OCI-LY3 (cell line): ENCODE measurements around the gene LPCAT1.

Experiments
- H2AFZ ChIP-seq: fragments of 200-600, 300-600 bp; shearing (Covaris generic); 2 replicates; pipeline ENCODE4 v1.6.0; 2014; ENCODE audit warnings: antibody characterized with exemption, low read depth, low read length
- H3K27ac ChIP-seq: fragments of 200-600, 300-600 bp; sonication (generic); 2 replicates; pipeline ENCODE4 v1.5.1; 2014; ENCODE audit warnings: mild to moderate bottlenecking, low read length, moderate library complexity, mixed read lengths
- H3K27me3 ChIP-seq: fragments of 200-600, 300-600 bp; sonication (generic); 2 replicates; pipeline ENCODE4 v1.6.1; 2014; ENCODE audit warnings: low read depth, low read length, mixed read lengths
- H3K36me3 ChIP-seq: fragments of 200-600, 300-600 bp; sonication (generic); replicated peaks from 2 replicates; pipeline ENCODE3; 2014; ENCODE audit warnings: low read depth, low read length, mixed read lengths
- H3K4me1 ChIP-seq: fragments of 300-600, 200-600 bp; sonication (generic); 2 replicates; pipeline ENCODE4 v1.6.1; 2014; ENCODE audit warnings: low read length, mixed read lengths
- H3K4me2 ChIP-seq: fragments of 200-600, 300-600 bp; sonication (generic); 2 replicates; pipeline ENCODE4 v1.6.1; 2014; ENCODE audit warnings: low read length, mixed read lengths
- H3K4me3 ChIP-seq: fragments of 300-600, 200-600 bp; sonication (generic); 2 replicates; pipeline ENCODE4 v1.5.1; 2014; ENCODE audit warnings: antibody characterized with exemption, mild to moderate bottlenecking, low read length, moderate library complexity
- H3K79me2 ChIP-seq: fragments of 300-600, 200-600 bp; shearing (Covaris generic); 2 replicates; pipeline ENCODE4 v1.6.1; 2014; ENCODE audit warnings: mild to moderate bottlenecking, low read length, mixed read lengths
- H3K9ac ChIP-seq: fragments of 300-600, 200-600 bp; shearing (Covaris generic); 2 replicates; pipeline ENCODE4 v1.6.0; 2014; ENCODE audit warnings: mild to moderate bottlenecking, low read length, moderate library complexity
- H3K9me3 ChIP-seq: fragments of 200-600, 300-600 bp; shearing (Covaris generic); 2 replicates; pipeline ENCODE4 v1.6.1; 2014; ENCODE audit warnings: low read length, mixed read lengths; ENCODE audit not compliant: insufficient read depth
- H4K20me1 ChIP-seq: fragments of 200-600, 300-600 bp; sonication (generic); 2 replicates; pipeline ENCODE4 v1.6.1; 2016; ENCODE audit warnings: low read length, mixed read lengths; ENCODE audit not compliant: insufficient read depth
- CTCF ChIP-seq: fragments of 200-600, 300-600 bp; sonication (generic); IDR thresholded peaks from 2 replicates; pipeline ENCODE4 v1.5.1; 2014; ENCODE audit warnings: antibody characterized with exemption, low read length, low read depth
- EZH2phosphoT487 ChIP-seq: fragments of 200-600 bp; shearing (Covaris generic); IDR thresholded peaks from 2 replicates; pipeline ENCODE4 v1.6.1; 2018; ENCODE audit warnings: antibody characterized with exemption, mixed run types, low read depth

LPCAT1 gene

GRCh38 chr5:1535646-1536045 is 11.9 kb upstream of the LPCAT1 start:
- Histone ChIP-seq H3K4me2 (peak overlapping the region; percentile 71), H3K36me3 (no peaks in the 10 kb centered on the region), H3K4me1 (peaks cover 36% of the 10 kb centered on the region), H3K27ac (peak overlapping the region; percentile 92), H3K4me3 (peak overlapping the region; percentile 60), H3K27me3 (no peaks in the 10 kb centered on the region), H3K9ac (peak overlapping the region; percentile 57), H3K79me2 (no peaks in the 10 kb centered on the region), H2AFZ (peak overlapping the region; percentile 62; the same call in 1 of the 2 replicates), H3K9me3 (no peaks in the 10 kb centered on the region), H4K20me1 (no peaks in the 10 kb centered on the region)
- TF ChIP-seq EZH2phosphoT487 (no peak), CTCF (no peak)

DNA sequence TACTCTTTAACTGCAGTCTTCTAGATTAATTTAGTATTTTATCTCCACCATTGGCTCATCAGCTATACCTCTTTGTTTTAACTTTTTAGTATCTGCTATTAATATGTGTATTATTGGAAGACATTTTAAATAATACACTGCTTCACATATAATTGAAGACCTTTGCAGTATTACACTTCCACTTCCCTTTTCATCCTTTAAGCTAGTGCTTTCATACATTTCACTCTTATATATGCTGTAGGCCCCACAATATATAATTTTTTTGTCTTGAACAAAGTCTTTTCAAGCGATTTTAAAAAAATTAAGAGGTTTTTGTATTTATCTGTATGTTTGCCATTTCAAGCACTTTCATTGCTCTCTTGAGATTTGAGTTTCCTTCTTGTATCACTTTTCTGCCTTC is 8.6 kb upstream of the LPCAT1 start:
- H3K36me3 ChIP-seq = no peaks in the 10 kb centered on the region
- no peaks in the 10 kb centered on the region for H4K20me1 ChIP-seq
- no peak overlapping the region for H3K4me2 ChIP-seq
- no peaks in the 10 kb centered on the region for H3K79me2 ChIP-seq
- no peak overlapping the region for H3K27ac ChIP-seq
- H3K9me3 ChIP-seq = no peaks in the 10 kb centered on the region
- no peak overlapping the region for H2AFZ ChIP-seq
- no peaks in the 10 kb centered on the region for H3K27me3 ChIP-seq
- no peak for TF ChIP-seq EZH2phosphoT487
- no peak overlapping the region for H3K4me3 ChIP-seq
- no peak overlapping the region for H3K9ac ChIP-seq
- H3K4me1 ChIP-seq = peaks cover 36% of the 10 kb centered on the region

DNA sequence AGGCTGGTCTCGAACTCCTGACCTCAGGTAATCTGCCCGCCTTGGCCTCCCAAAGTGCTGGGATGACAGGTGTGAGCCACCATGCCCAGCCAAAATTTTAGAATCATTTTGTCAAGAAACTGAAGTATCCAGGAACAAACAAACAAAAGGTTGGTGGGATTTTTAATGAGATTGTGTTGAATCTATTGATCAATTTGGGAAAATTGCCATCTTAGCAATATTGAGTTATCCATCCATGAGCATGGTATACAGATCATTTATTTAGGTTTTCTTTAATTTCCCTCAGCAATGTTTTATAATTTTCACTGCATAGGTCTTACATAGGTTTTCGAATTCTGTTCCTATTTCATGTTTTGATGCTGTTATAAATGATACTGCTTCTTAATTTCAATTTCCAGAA is 5.7 kb upstream of the LPCAT1 start:
- peaks cover 4% of the 10 kb centered on the region for H3K79me2 ChIP-seq
- H2AFZ ChIP-seq = no peak overlapping the region
- H3K27me3 ChIP-seq = no peaks in the 10 kb centered on the region
- H3K36me3 ChIP-seq = no peaks in the 10 kb centered on the region
- no peaks in the 10 kb centered on the region for H4K20me1 ChIP-seq
- no peak overlapping the region for H3K9ac ChIP-seq
- no peak overlapping the region for H3K4me3 ChIP-seq
- H3K27ac ChIP-seq = no peak overlapping the region
- H3K9me3 ChIP-seq = no peaks in the 10 kb centered on the region
- no peak for TF ChIP-seq EZH2phosphoT487
- TF ChIP-seq CTCF = no peak
- no peak overlapping the region for H3K4me2 ChIP-seq
- H3K4me1 ChIP-seq = peaks cover 27% of the 10 kb centered on the region

DNA sequence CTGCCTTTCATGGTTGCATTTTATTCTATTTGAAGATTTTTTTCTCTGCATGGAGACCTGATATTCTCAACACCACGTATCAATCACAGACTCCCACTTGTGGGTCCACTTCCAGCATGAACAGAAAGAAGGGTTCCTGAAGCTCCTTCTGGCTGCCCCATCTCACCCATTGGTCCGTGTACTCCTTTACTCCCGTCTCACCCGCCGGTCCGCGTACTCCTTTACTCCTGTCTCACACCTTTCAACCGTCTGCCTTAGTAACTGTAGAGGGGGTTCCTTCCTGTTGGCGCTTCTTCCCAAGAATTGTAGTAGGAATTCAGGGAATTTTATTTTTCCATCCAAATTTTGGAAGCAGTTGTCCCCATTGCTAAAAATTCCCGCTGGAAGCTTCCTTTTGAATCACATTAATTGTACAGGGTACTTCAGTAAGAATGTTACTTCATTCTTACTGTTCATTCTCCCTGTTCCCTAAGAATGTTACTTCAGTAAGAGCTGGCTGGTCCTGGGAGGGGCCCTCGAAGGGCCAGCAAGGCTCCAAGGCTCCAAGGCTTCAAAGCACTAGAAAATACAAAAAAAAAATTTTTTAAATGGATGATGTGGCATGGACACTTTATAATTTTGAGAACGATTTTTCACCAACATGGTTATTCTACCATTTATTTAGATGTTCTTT is 3.9 kb upstream of the LPCAT1 start:
- Histone ChIP-seq H3K4me3 (no peak overlapping the region), H3K4me1 (peaks cover 25% of the 10 kb centered on the region), H4K20me1 (no peaks in the 10 kb centered on the region), H3K9ac (no peak overlapping the region), H3K27me3 (no peaks in the 10 kb centered on the region), H3K27ac (no peak overlapping the region), H3K36me3 (peaks cover 3% of the 10 kb centered on the region), H2AFZ (no peak overlapping the region), H3K4me2 (no peak overlapping the region), H3K9me3 (no peaks in the 10 kb centered on the region), H3K79me2 (peaks cover 20% of the 10 kb centered on the region)
- TF ChIP-seq EZH2phosphoT487 = no peak
- no peak for TF ChIP-seq CTCF
